A549 treated with AZD2906 at 1 μM for 4 hours (cell line): Measurements from ENCODE around the gene DYNLT3. TPM values are rescaled to one million over a fixed set of nuclear protein-coding genes. Genes with fewer than 3 reads are reported as not detected.

Source experiments
- total RNA-seq: library from RNA; stranded (reverse); fragments of 200-300 nt; extraction: Qiagen RNA extraction; gene quantifications from 5 replicates; pipeline ENCODE4 v1.2.3, GENCODE V29; 2022

Gene DYNLT3, protein sequence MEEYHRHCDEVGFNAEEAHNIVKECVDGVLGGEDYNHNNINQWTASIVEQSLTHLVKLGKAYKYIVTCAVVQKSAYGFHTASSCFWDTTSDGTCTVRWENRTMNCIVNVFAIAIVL
- 14.3 to 19.4 TPM (median 17.4 TPM) in 5 replicates for total RNA-seq

GRCh38 chrX:37846934-37847732, at the start of gene DYNLT3:
DYNLT3 (minus strand) TSS chrX:37847571; CDS start chrX:37847510, 61 bp downstream.

Other genes with a start within 250 kb of the DYNLT3 start
- 0.29 to 0.45 TPM (median 0.40 TPM) in 5 replicates for gene XK, start 161.8 kb downstream of the DYNLT3 start, total RNA-seq
- 0.01 to 0.09 TPM (median 0.03 TPM) in 5 replicates for gene CYBB, start 67.5 kb downstream of the DYNLT3 start, total RNA-seq
- 0.23 to 0.31 TPM (median 0.26 TPM) in 5 replicates for gene SYTL5, start 159.0 kb upstream of the DYNLT3 start, total RNA-seq